HT-29 (cell line): ENCODE data around the gene CUBN. TPM values are rescaled to one million over a fixed set of nuclear protein-coding genes. Genes with fewer than 3 reads are reported as not detected.
A peak's percentile ranks its signal among the peaks of the same experiment; 100 is the strongest.

Experiments used
- DNase-seq: peaks from one replicate; pipeline ENCODE4 v3.0.0-alpha.2; 2015; ENCODE audit warnings: low spot score
- total RNA-seq: library from RNA; depleted of rRNA; stranded (reverse); fragments of >200 nt; shearing (Covaris generic); gene quantifications from 2 replicates; pipeline ENCODE4 v1.2.3, GENCODE V29; 2014

Gene CUBN
- total RNA-seq, 1 experiment from 2014 or later: not detected

GRCh38 chr10:17041626-17042520 lies 87.7 kb downstream of the CUBN start:
- no peak for DNase-seq

- no peak for DNase-seq
Measured at GRCh38 chr10:17038627-17039026, 91.0 kb downstream of the CUBN start.

- no peak for DNase-seq
Measured at GRCh38 chr10:17037910-17038309, 91.7 kb downstream of the CUBN start.

GRCh38 chr10:17035446-17035845 lies 94.2 kb downstream of the CUBN start:
- no peak for DNase-seq

GRCh38 chr10:17033529-17034260 lies 95.9 kb downstream of the CUBN start:
- no peak for DNase-seq

GRCh38 chr10:17031637-17032635 lies 97.7 kb downstream of the CUBN start:
- DNase-seq: no peak

GRCh38 chr10:17029581-17030271 lies 99.9 kb downstream of the CUBN start:
- peak; percentile 81 for DNase-seq

- DNase-seq: no peak
Measured at GRCh38 chr10:17029239-17029580, 100.4 kb downstream of the CUBN start.

GRCh38 chr10:17028798-17029197 lies 100.8 kb downstream of the CUBN start:
- DNase-seq: peak; percentile 20

- DNase-seq: no peak
Measured at GRCh38 chr10:17026686-17027485, 102.7 kb downstream of the CUBN start.

- no peak for DNase-seq
Measured at GRCh38 chr10:17025444-17026295, 103.9 kb downstream of the CUBN start.

GRCh38 chr10:17024461-17024860 lies 105.2 kb downstream of the CUBN start:
- DNase-seq: no peak

GRCh38 chr10:17023386-17024298 lies 106.0 kb downstream of the CUBN start:
- peak; percentile 88 for DNase-seq

GRCh38 chr10:17022896-17023295 lies 106.7 kb downstream of the CUBN start:
- no peak for DNase-seq

GRCh38 chr10:17022466-17022825 lies 107.2 kb downstream of the CUBN start:
- DNase-seq: no peak

GRCh38 chr10:17021656-17022465 lies 107.8 kb downstream of the CUBN start:
- DNase-seq: no peak

- DNase-seq: no peak
Measured at GRCh38 chr10:17019696-17020095, 109.9 kb downstream of the CUBN start.
